HL-60 (cell line): ENCODE data around the gene GEN1.

Experiments used
- CTCF ChIP-seq: IDR thresholded peaks from one replicate; pipeline ENCODE4 v1.5.1; 2011; ENCODE audit warnings: low read length, control low read depth, inconsistent platforms; ENCODE audit not compliant: insufficient read depth
- POLR2AphosphoS5 ChIP-seq: IDR thresholded peaks from 2 replicates; pipeline ENCODE4 v1.6.1; 2012; ENCODE audit warnings: low read depth
- REST ChIP-seq: IDR thresholded peaks from 2 replicates; pipeline ENCODE4 v1.6.1; 2012; ENCODE audit warnings: low read depth; ENCODE audit not compliant: insufficient replicate concordance
- SPI1 ChIP-seq: IDR thresholded peaks from 2 replicates; pipeline ENCODE4 v1.6.1; 2012; ENCODE audit warnings: low read depth, mild to moderate bottlenecking, borderline replicate concordance

GRCh38 chr2:17728210-17728609 lies 25.7 kb upstream of the GEN1 start:
- no peak for TF ChIP-seq CTCF
- TF ChIP-seq SPI1: no peak
- TF ChIP-seq POLR2AphosphoS5: no peak
- TF ChIP-seq REST: no peak
